ENCODE measurements around the gene STAB2.
"Not testable (repeated sequence)": the region's sequence is repeated elsewhere in the genome, so short reads cannot be mapped to it uniquely, and the experiment has no call there.

STAB2 gene

DNA sequence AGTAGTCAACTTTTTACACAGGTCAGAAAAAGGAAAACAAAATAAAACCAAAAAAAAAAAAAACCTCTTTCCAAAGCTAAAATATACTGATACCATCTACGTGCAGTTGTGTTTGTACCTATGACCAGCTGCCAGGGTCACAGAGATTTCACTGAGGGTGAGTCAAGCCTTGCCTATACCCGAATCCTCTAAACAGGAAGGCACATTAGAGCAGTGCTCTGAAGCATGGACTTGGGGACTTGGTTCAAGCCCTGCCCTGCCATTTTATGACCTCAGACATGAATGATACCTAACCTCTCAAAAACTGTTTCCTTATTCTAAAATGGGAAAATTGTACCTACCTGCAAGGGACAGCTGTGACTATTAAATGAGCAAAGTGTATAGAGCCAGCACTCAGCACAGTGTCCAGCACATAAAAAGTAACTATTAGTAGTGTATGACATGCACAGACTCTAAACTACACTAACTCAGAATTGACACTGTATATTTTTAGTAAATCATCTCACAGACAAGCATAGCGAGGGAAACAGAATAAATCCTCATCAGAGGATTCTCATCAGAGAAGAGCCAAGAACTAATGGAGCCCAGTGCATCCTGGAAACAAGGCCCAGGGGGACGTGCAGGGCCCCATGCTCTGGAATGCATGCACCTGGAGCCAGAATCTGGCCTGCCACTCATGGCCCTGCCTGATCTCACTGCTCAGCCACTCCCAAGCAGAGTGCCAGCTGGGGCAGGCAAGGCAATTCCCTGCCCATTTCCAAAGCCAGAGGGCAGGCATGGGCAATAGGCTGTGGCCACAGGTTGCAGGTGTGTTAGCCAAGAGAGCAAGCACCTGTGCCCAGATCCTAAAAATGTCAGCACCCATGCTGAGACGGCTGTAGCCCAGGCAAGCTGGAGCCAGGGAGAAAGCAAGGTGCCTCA is 196.9 kb downstream of the STAB2 start:
- DNase-seq: no peak

DNA sequence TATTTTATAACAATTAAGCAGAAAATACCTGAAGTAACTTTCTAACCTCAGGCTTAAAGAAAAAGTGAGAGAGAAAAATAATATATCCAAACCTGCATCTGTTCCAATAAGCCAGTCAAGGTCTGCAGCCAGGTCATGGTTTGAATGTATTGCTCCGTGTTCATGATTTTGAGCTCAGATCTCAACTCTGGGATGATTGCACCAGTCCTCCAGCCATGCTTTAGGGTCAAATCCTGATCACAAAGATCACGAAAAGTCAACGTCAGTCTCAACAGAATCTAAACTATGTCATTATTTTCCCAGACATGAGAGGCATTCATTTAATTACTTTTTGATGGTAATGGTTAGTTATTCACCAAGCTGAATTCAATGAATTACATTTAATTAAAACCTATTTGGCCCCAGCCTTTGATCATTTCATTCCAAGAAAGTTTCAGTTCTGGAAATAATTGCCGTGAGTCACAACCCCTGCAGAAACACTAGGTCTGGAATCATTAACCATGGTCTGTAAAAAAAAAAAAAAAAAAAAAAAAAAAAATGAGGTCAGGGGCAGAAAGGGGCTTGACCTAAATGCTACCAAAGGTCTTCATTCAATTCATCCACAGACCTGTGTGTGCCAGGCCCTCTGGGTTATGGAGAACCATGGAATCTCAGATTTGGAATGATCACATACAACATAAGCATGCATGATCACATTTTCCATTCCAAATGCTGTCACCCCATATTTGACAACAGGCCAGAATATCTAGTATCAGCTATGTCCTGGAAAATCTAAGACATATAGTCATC is 198.4 kb downstream of the STAB2 start:
- no peak for DNase-seq

DNA sequence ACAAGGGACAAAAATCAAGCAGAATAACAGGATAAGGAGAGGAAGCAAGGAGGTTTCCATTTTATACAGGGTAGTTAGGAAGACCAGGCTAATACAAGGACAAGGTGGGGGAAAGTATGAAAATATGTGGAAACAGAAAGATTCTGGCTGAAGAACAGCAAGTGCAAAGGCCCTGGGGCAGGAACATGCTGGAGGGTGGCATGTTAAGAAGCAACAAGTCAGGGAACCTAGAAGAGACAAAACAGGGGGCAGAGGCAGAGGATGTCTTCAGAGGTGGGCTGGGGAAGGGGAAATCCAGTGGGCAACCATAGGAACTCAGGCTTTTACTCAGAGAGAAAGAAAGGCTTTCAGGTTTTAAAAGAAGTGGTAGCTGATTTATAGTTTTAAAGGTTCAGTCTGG is 199.1 kb downstream of the STAB2 start:
- DNase-seq: no peak

DNA sequence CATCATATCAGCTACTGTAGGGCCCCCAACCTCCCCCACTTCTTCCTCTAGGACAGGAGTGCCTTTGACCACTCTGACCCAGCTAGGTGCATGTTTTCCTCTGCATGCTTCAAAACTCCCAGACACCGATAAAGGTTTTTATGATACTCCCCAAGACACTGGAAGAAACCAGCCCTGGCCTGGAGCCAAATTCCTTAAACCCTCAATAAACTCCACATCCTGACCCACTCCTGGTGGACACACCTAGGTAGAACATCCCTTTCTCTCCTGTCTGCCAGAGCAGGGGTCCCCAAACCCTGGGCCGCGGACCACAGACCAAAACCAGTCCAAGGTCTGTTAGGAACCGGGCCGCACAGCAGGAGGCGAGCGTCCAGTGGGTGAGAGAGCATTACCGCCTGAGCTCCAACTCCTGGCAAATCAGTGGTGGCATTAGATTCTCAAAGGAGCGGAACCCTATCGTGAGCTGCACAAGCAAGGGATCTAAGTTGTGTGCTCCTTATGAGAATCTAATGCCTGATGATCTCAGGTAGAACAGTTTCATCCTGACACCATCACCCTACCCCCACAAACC is 204.4 kb downstream of the STAB2 start:
- no peak for DNase-seq

DNA sequence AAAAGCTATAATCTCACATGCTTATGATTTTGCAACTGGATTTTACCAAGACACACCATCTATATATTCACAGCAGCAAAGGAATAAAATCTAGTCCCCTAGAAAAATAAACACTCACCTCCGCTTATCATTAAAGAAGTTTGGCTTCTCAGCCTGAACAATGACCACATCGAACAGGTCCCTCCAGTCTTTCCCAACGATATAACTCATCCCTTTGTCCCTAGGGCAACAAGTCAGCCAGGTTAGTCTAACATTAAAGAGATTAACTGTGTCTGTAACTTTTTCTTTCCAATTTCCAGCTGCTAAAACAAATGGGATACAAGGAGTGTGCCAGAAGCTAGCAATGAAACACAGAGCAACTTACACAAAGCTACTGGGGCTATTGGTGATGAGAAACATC is 206.0 kb downstream of the STAB2 start:
- no peak for DNase-seq

DNA sequence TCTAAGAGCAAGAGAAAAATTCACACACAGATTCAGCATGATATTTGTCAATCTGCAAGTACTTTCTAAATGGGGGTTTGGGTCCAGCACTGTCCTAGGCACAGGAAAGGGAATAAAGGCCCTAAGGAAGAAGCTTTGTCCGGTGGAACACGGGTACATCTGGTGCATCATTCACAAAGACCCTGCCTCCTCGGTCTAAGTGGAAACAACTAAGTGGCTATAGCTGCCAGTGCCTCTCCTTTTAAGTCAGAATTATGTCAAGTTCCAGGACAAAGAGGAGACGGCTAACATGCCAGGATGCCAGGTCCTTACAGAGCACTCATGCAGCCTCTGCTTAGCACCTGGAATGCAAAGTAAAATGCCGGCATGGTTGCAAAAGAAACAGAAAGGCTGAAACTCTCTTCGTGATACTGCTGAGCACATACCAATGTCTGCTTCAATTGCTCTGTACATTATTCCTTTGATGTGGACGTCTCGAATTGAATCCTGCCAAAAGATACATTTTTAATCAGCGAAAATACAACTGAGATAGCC is 206.5 kb downstream of the STAB2 start:
- DNase-seq: no peak

DNA sequence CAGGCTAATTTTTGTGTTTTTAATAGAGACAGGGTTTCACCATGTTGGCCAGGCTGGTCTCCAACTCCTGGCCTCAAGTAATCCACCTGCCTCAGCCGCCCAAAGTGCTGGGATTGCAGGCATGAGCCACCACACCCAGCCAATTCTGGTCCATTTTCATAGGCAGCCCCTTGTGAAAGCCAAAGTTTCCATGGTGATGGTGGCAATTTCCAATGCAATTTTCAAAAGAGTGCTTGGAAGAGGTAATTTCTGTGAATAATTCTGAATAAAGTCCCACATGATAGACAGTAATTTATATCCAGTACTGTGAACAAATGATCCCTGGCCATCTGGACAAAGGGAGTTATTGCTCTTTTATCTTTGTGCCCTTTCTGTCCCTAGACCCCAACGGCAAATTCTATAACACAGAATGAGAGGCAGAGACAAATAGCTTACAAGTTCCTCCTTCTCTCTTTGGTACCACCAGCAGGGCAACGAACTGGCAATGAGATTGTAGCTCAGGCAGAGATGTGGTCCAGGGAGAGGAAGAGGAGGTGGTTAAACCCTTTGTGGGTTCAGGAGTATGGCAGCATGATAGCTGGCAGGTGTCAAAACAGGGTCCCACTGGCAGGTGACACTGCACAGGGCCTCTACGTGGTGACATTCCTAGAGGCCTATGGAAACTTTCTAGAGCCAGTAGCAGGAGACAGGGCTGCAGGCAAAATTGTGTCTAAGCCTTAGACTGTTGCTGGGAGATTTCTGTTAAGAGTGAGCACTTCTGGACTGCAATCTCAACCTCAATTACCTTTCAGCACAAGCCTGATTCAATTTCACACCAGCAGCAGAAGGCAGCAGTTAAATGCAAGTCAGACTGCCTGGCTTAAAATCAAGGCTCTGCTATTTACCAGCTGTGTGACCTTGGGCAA is 207.5 kb downstream of the STAB2 start:
- DNase-seq: no peak

DNA sequence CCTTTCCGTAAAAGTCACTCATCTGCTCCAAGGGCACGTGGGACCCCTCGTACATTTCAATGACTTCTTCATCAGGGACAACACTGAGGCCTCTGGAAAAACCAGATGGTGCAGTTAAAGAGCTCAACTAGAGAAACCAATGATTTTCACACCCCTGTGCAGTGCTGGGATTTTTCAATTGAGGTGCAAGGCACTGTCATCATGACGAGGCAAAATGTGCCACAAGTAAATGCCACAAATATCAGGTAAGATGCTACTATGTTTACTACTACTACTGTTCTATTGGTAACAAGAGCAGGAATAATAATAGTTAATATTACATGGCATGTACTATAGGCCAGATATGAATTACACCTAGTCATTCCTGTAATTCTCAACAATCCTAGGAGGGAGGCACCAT is 211.5 kb downstream of the STAB2 start:
- no peak for DNase-seq

DNA sequence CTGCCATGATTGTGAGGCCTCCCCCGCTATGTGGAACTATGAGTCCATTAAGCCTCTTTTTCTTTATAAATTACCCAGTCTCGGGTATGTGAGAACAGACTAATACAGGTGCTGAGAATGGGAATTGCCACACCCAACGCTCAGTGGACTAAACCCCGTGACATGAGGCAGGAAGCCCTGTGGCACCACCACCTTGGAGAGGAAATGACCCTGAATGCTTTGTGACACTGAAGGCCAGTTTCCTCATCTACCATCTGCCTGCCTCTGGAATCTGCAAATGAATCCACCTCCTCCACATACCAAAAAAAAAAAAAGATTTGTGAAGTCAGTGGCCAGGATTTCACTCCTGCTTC is 212.4 kb downstream of the STAB2 start:
- DNase-seq: no peak

DNA sequence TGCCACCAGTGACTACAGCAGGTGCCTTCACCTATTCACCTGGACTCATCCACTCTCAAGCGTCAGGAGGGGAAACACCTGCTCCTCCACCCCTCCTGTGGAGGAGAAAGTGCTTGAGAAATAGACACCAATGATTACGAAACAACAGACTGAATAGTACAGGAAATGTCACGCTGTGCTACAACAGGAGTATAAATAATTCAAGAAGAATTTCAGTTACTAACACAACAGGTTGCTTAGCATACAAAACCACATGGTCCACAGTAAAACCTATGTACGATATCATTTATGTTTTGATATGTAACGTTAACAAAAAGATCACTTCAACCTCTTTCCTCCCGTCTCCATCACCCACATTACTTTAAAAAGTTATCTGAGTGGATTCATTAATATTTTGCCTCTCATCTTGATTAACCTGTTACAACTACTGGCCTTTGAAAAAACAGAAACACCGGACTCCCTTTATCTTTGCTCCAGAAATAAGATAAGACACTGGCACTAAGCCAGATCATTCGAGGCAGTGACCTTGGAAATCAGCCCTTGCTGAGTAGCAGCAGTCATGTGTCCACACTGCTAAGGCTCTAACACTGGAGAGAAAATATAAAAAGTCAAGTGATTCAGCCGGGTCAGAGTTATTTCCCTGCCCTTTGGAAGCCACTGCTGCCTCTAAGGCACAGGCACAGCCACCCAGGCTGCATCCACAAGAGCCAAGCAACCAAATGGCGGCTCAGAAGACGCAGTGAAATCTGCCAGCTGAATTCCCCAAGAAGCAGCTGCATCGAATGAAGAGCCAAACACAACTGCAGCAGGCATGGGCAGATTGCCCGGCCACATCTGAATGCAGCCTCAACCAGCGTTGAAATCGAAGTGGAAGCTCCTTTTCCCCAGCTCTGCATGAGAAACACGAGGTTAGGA is 213.0 kb downstream of the STAB2 start:
- DNase-seq: peak in 1 of 2 experiments; percentile 33

DNA sequence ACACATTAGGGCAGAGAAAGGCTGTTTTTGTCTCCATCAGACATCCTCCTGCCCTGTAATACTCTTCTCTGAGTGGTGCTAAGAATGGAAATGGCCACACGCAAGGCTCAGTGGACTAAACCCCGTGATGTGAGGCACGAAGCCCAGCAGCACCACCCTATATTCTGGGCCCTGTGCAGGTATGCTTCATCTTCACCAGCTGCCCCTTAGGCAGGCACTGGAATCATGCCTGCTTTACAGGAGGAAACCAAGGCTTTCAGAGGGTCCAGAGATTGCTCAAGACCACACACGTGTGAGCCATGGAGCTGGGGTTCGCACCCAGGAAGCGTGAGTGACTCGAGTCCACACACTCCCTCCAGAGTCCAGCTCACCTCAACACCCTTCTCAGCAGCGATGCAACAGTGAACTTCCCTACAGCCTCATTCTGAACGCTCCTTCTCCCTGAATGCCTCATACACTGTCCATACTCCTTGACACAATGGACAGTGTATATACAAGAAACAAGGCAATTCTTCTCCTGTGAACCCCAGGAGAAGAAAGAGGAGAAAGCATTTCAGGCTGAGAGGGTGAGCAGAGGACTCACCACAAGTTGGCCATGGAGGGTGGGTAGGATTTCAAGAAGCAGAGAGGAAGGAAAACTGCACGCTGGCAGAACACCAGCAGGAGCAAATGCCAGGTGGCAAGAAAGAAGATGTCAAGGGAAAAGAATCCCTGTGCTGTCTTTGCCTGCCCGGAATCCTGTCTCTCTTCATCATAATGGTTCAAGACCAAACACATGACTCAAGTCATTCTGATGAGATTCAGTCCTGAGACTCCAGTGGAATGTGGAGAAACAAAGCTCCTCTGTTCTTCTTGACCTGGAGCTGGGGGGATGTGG is 214.9 kb downstream of the STAB2 start:
- no peak for DNase-seq

DNA sequence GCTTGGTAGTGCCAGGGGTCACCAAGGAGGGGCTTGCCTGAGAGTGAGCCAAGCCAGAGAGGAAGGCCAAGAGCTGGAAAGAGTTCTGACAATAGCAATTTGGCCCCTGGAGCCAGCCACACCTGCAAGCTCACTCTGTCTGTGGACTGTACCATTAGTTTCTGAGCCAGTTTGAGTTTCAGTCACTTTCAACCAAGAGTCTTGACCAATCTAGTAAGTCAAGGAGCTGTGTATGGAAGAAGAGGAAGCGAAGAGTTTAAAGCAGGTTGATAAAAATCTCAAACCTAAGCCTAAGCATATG is 215.5 kb downstream of the STAB2 start:
- no peak for DNase-seq

DNA sequence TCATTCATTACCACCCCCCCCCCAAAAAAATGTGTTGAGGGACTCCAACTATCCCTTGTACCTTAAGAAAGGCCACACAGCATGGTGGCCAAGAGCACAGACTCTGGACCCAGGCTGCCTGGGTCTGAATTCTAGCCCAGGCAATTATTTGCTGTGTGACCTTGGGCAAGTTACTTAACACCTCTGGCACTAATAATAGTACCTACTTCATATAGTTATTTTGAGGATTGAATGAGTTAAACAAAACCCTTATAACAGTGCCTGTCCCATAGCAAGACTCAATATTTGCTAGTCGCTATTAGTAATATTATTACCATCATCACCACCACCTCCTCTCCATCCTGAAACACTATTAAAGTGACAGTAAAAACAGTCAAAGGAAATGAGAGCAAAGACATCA is 216.8 kb downstream of the STAB2 start:
- DNase-seq: no peak

DNA sequence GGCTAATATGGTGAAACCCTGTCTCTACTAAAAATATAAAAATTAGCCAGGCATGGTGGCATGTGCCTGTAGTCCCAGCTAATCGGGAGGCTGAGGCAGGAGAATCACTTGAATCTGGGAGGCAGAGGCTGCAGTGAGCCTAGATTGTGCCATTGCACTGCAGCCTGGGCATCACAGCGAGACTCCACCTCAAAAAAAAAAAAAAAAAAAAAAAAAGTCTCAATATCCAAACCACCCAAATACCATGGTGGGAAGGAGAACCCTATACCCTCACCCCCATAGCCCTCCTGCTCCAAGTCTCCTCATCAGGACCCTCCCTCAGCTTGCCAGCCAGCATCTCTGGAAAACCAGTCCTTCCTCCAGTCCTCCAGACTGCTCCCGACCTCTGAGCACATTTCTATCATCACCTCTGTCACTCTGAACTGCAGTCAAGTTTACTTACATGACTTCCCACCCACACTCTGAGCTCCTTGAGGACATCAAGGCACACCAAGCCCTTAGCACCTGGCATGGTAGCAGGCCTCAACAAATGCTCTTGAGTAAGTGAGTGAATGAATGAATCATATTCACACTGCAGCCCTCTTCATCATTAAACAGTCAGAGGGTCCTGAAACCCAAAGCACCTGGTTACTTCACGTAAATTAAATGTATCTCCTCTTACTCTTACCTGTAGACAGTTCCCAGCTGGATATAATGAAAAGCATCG is 218.7 kb downstream of the STAB2 start:
- no peak for DNase-seq

DNA sequence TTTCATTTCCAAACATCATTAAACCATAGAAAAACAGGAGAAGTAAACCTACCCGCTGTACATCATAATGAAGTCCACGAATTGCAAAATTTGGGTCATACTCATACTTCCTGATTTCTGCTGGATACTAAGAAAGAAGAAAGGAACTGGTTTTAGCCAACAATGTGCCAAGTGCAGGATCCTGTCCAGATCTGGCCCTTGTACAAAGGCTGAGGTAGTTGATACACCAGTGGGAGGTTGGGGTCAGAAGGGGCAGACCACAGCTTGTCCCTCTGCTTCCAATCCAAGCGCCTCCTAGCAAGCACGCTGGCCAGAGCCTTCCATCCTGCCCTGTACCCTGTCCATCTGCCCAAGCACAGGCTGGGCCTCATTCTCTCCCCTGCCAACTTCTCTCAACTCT is 219.7 kb downstream of the STAB2 start:
- no peak for DNase-seq

DNA sequence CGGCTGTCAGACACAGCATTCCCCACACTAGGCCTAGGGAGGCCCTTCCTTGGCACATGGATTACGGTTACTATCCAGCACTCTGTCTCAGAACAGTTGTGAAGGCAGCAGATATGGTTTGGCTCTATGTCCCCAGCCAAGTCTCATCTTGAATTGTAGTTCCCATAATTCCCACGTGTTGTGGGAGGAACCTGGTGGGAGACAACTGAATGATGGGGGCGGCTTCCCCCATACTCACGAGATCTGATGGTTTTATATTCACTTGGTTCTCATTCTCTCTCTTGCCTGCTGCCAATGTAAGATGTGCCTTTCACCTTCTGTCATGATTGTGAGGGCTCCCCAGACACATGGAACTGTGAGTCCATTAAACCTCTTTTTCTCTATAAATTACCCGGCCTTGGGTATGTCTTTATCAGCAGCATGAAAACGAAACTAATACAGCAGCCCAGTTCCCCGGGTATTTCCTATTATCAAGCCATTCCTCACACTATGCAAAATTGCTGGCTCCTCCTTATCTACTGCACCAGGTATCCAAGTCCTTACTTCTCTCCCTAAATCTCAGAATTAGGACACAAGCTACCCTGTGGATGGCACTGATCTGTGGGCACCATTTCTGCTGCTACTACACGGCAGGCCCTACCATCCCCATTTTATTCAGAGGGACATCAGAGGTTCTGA is 220.6 kb downstream of the STAB2 start:
- DNase-seq: no peak

DNA sequence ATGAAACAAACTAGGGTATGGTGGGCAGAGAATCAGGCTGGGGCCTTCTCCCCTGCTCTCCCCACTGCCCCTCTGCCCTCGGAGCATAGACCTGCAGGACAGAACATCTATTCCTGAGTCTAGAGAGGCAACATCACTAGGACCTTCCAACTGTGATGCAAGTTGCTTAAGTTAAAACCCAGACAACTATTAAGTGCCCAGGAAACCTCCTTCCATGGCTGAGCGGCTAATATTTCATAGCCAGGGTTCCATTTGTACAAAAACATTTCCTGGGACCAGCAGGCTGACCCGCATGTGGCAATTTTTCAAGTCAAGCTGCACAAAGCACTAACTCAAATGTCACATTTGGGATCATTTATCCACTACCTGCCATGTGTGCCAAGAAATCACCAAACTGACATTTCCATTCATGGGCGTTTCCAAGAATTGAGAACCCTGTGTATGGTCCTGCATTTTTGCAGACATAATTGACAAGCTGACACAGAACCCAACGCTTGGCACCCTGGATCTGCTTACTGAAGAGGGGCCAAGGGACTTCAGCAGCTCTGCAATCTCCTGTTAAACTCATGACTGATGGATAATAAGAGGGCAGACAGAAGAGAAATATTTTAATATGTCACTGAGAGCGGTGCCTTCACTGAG is 221.3 kb downstream of the STAB2 start:
- no peak for DNase-seq

DNA sequence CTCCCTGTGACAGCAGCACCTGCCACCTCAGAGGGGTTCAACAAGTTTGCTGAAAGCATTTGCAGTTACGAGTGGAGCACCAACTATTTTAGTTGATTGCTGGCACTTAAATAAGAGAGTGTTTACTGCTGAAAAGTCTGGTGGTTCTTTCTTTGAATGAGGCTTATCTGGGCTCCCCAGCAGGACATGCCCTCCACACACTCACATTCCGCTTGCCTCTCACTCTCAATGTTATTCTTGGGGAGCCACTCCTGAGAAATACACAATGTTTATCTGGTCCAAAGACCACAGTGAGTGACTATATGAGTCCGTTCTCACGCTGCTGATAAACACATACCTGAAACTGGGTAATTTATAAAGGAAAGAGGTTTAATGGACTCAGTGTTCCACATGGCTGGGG is 222.1 kb downstream of the STAB2 start:
- no peak for DNase-seq

DNA sequence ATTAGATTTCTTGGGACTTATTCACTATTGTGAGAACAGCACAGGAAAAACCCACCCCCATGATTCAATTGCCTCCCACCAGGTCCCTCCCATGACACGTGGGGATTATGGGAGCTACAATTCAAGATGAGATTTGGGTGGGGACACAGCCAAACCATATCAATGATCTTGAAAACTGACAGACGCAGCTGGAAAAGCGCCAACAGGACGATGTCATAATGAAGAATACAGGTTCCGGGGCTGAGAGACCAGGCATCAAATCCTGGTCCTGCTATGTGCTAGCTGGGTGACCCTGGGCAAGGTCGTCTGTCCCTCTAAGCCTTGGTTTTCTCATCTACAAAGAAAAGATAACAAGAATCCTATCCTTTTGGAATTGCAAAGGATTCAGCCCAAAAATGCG is 222.6 kb downstream of the STAB2 start:
- not testable (repeated sequence) for DNase-seq

Data from NCI-H1930 (cell line).